ENCODE results near the gene UBASH3B.

Gene UBASH3B

GRCh38 chr11:122765487-122766131 is 110.1 kb downstream of the UBASH3B start:
- TF ChIP-seq CTCF (IDR thresholded peaks at IDR 0.05; ENCODE audit: low read depth, low read length), result no peak

GRCh38 chr11:122769126-122769780 is 113.7 kb downstream of the UBASH3B start:
- TF ChIP-seq CTCF (IDR thresholded peaks at IDR 0.05; ENCODE audit: low read depth, low read length), result no peak
- no peak overlapping the region for H3K4me3 ChIP-seq (ENCODE audit: low read depth, low read length)

More at GRCh38 chr11:122765487-122766131, 110.1 kb downstream of the UBASH3B start:
- H3K4me3 ChIP-seq (ENCODE audit: low read depth, low read length), result no peak overlapping the region

GRCh38 chr11:122772945-122773344 is 117.4 kb downstream of the UBASH3B start:
- no peak for TF ChIP-seq CTCF (IDR thresholded peaks at IDR 0.05; ENCODE audit: low read depth, low read length)
- H3K4me3 ChIP-seq (ENCODE audit: low read depth, low read length), result no peak overlapping the region

GRCh38 chr11:122773781-122774266 is 118.3 kb downstream of the UBASH3B start:
- no peak for TF ChIP-seq CTCF (IDR thresholded peaks at IDR 0.05; ENCODE audit: low read depth, low read length)

GRCh38 chr11:122775675-122776271 is 120.3 kb downstream of the UBASH3B start:
- H3K4me3 ChIP-seq (ENCODE audit: low read depth, low read length), result no peak overlapping the region
- TF ChIP-seq CTCF (IDR thresholded peaks at IDR 0.05; ENCODE audit: low read depth, low read length), result no peak

More at GRCh38 chr11:122773781-122774266, 118.3 kb downstream of the UBASH3B start:
- H3K4me3 ChIP-seq (ENCODE audit: low read depth, low read length), result no peak overlapping the region

- no peak overlapping the region for H3K4me3 ChIP-seq (ENCODE audit: low read depth, low read length)
- no peak for TF ChIP-seq CTCF (IDR thresholded peaks at IDR 0.05; ENCODE audit: low read depth, low read length)
Measured at GRCh38 chr11:122776546-122776945, 121.0 kb downstream of the UBASH3B start.

- no peak for TF ChIP-seq CTCF (IDR thresholded peaks at IDR 0.05; ENCODE audit: low read depth, low read length)
- H3K4me3 ChIP-seq (ENCODE audit: low read depth, low read length), result no peak overlapping the region
Measured at GRCh38 chr11:122777343-122777742, 121.8 kb downstream of the UBASH3B start.

All from WI38 (cell line).